IPS-20b (cell line): Measurements from ENCODE around the gene GABRG3.

Experiments
- H3K27ac ChIP-seq: one replicate; pipeline ENCODE4 v1.5.1; 2013; ENCODE audit warnings: low read length
- H3K27me3 ChIP-seq: 2 replicates; pipeline ENCODE4 v1.6.1; 2013; ENCODE audit warnings: mild to moderate bottlenecking, low read length, inconsistent platforms; ENCODE audit not compliant: insufficient read depth
- H3K36me3 ChIP-seq: 2 replicates; pipeline ENCODE4 v1.6.1; 2013; ENCODE audit warnings: low read depth, mild to moderate bottlenecking, inconsistent platforms, low read length, moderate library complexity; ENCODE audit not compliant: insufficient read depth
- H3K4me1 ChIP-seq: 2 replicates; pipeline ENCODE4 v1.6.1; 2013; ENCODE audit warnings: mild to moderate bottlenecking, control low read depth, inconsistent platforms, low read length, moderate library complexity; ENCODE audit not compliant: insufficient read depth
- H3K4me3 ChIP-seq: 2 replicates; pipeline ENCODE4 v1.5.1; 2013; ENCODE audit warnings: mild to moderate bottlenecking, low read length, inconsistent platforms
- H3K9ac ChIP-seq: 2 replicates; pipeline ENCODE4 v1.6.1; 2013; ENCODE audit warnings: low read depth, mild to moderate bottlenecking, inconsistent platforms, low read length, moderate library complexity
- H3K9me3 ChIP-seq: 2 replicates; pipeline ENCODE4 v1.6.1; 2013; ENCODE audit warnings: mild to moderate bottlenecking, low read depth, low read length, inconsistent platforms; ENCODE audit not compliant: insufficient read depth

Gene GABRG3

GRCh38 chr15:27087651-27088583 lies 116.9 kb downstream of the GABRG3 start:
- no peaks in the 10 kb centered on the region for H3K36me3 ChIP-seq
- H3K9ac ChIP-seq = no peak overlapping the region
- H3K27me3 ChIP-seq = no peaks in the 10 kb centered on the region
- H3K4me3 ChIP-seq = no peak overlapping the region
- H3K9me3 ChIP-seq = 0 out of 2 replicates have a peak, but pooled peaks cover 4% of the 10 kb centered on the region
- H3K4me1 ChIP-seq = peaks cover 13% of the 10 kb centered on the region; the same call in 1 of the 2 replicates
- no peak overlapping the region for H3K27ac ChIP-seq

GRCh38 chr15:27088584-27089232 lies 117.7 kb downstream of the GABRG3 start:
- Histone ChIP-seq H3K36me3 (no peaks in the 10 kb centered on the region), H3K9me3 (0 out of 2 replicates have a peak, but pooled peaks cover 4% of the 10 kb centered on the region), H3K27me3 (no peaks in the 10 kb centered on the region), H3K4me3 (no peak overlapping the region), H3K27ac (no peak overlapping the region), H3K4me1 (peaks cover 13% of the 10 kb centered on the region; the same call in 1 of the 2 replicates), H3K9ac (no peak overlapping the region)

GRCh38 chr15:27089233-27089586 lies 118.2 kb downstream of the GABRG3 start:
- no peaks in the 10 kb centered on the region for H3K27me3 ChIP-seq
- H3K9ac ChIP-seq = no peak overlapping the region
- 0 out of 2 replicates have a peak, but pooled peaks cover 4% of the 10 kb centered on the region for H3K9me3 ChIP-seq
- peaks cover 13% of the 10 kb centered on the region; the same call in 1 of the 2 replicates for H3K4me1 ChIP-seq
- H3K4me3 ChIP-seq = no peak overlapping the region
- H3K27ac ChIP-seq = no peak overlapping the region
- no peaks in the 10 kb centered on the region for H3K36me3 ChIP-seq

- Histone ChIP-seq H3K9me3 (0 out of 2 replicates have a peak, but pooled peaks cover 4% of the 10 kb centered on the region), H3K4me1 (peaks cover 13% of the 10 kb centered on the region; the same call in 1 of the 2 replicates), H3K27me3 (no peaks in the 10 kb centered on the region), H3K4me3 (no peak overlapping the region), H3K36me3 (no peaks in the 10 kb centered on the region), H3K9ac (no peak overlapping the region), H3K27ac (no peak overlapping the region)
These were observed 118.7 kb downstream of the GABRG3 start for GRCh38 chr15:27089676-27090075.

GRCh38 chr15:27091270-27091940 lies 120.4 kb downstream of the GABRG3 start:
- Histone ChIP-seq H3K9ac (no peak overlapping the region), H3K27me3 (no peaks in the 10 kb centered on the region), H3K9me3 (0 out of 2 replicates have a peak, but pooled peaks cover 4% of the 10 kb centered on the region), H3K4me1 (peaks cover 8% of the 10 kb centered on the region; the same call in 1 of the 2 replicates), H3K36me3 (no peaks in the 10 kb centered on the region), H3K4me3 (no peak overlapping the region), H3K27ac (no peak overlapping the region)

GRCh38 chr15:27092390-27092789 lies 121.4 kb downstream of the GABRG3 start:
- Histone ChIP-seq H3K4me3 (no peak overlapping the region), H3K36me3 (no peaks in the 10 kb centered on the region), H3K27ac (no peak overlapping the region), H3K27me3 (no peaks in the 10 kb centered on the region), H3K9ac (no peak overlapping the region), H3K9me3 (0 out of 2 replicates have a peak, but pooled peaks cover 4% of the 10 kb centered on the region), H3K4me1 (peaks cover 5% of the 10 kb centered on the region; the same call in 1 of the 2 replicates)

GRCh38 chr15:27094235-27094634 lies 123.3 kb downstream of the GABRG3 start:
- Histone ChIP-seq H3K27me3 (no peaks in the 10 kb centered on the region), H3K4me3 (no peak overlapping the region), H3K9me3 (0 out of 2 replicates have a peak, but pooled peaks cover 4% of the 10 kb centered on the region), H3K9ac (no peak overlapping the region), H3K4me1 (peaks cover 5% of the 10 kb centered on the region; the same call in 1 of the 2 replicates), H3K27ac (no peak overlapping the region), H3K36me3 (no peaks in the 10 kb centered on the region)

GRCh38 chr15:27095886-27096624 lies 125.1 kb downstream of the GABRG3 start:
- H3K9ac ChIP-seq = no peak overlapping the region
- no peak overlapping the region for H3K27ac ChIP-seq
- no peaks in the 10 kb centered on the region for H3K27me3 ChIP-seq
- H3K4me3 ChIP-seq = no peak overlapping the region
- no peaks in the 10 kb centered on the region for H3K9me3 ChIP-seq
- no peaks in the 10 kb centered on the region for H3K36me3 ChIP-seq
- peaks cover 5% of the 10 kb centered on the region; the same call in 1 of the 2 replicates for H3K4me1 ChIP-seq

- Histone ChIP-seq H3K27me3 (no peaks in the 10 kb centered on the region), H3K9me3 (no peaks in the 10 kb centered on the region), H3K4me3 (no peak overlapping the region), H3K36me3 (no peaks in the 10 kb centered on the region), H3K9ac (no peak overlapping the region), H3K4me1 (peaks cover 3% of the 10 kb centered on the region; the same call in 1 of the 2 replicates), H3K27ac (no peak overlapping the region)
These were observed 126.5 kb downstream of the GABRG3 start for GRCh38 chr15:27097506-27097905.

- no peak overlapping the region for H3K27ac ChIP-seq
- H3K9me3 ChIP-seq = no peaks in the 10 kb centered on the region
These were observed 131.0 kb downstream of the GABRG3 start for GRCh38 chr15:27101982-27102381.

GRCh38 chr15:27111323-27111722 lies 140.3 kb downstream of the GABRG3 start:
- H3K4me3 ChIP-seq = no peak overlapping the region
- H3K27me3 ChIP-seq = no peaks in the 10 kb centered on the region
- peaks cover 10% of the 10 kb centered on the region; the same call in 1 of the 2 replicates for H3K4me1 ChIP-seq
- H3K27ac ChIP-seq = no peak overlapping the region
- H3K9ac ChIP-seq = no peak overlapping the region
- H3K9me3 ChIP-seq = no peaks in the 10 kb centered on the region
- no peaks in the 10 kb centered on the region for H3K36me3 ChIP-seq

More at GRCh38 chr15:27101982-27102381, 131.0 kb downstream of the GABRG3 start:
- no peak overlapping the region for H3K9ac ChIP-seq
- H3K36me3 ChIP-seq = no peaks in the 10 kb centered on the region
- no peaks in the 10 kb centered on the region for H3K27me3 ChIP-seq
- H3K4me1 ChIP-seq = no peaks in the 10 kb centered on the region
- no peak overlapping the region for H3K4me3 ChIP-seq
